ENCODE measurements around the gene DNAH14.
"Not testable (repeated sequence)": the region's sequence is repeated elsewhere in the genome, so short reads cannot be mapped to it uniquely, and the experiment has no call there.

The DNAH14 gene

DNA sequence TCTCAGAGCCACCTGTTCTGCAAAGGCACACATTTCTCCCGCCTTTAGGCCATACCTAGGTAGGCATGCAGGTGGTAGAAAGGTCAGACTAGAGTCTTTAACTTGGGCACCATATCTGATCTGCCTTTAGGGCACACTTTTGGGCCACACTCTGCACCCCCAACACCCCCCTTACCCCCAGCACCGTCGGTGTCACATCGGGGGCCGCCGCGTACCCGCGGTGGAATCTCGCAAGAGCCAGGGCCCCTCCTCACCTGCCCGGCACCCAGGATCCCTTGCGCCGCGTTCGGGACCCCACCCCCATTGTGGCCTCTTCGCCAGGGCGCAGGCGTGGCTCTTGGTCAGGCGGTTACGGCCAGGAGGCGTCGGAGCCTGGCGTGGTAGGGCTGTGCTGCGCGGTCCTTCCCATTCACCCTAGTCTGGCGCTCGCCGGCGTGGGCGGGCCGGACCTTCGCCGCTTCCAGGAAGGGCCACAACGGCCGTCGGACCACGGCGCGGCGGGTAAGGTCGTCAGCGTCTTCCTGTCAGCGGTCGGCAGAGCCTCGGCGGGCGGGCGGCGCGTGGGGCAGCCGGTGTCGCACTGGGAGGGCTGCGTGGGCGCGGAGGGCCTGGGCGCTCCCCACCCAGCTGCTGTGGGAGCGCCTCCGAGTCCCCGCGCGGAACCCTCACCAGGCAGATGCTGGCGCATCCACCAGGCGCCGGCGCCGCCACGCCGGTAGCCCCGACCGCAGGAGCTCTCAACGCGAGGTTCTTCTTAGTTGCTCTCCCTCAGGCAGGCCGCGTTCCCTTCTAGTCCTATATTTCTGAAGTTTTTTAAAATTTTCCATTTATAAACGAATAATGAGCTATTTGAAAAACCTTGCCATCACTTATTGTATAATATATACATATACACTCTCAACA lies at the start of gene DNAH14:
DNAH14 (plus strand) TSS at position 341 of the 903 bp plus-strand sequence. CDS start 23,028 bp downstream, outside the sequence.
- DNase-seq, result peak; percentile 29

DNA sequence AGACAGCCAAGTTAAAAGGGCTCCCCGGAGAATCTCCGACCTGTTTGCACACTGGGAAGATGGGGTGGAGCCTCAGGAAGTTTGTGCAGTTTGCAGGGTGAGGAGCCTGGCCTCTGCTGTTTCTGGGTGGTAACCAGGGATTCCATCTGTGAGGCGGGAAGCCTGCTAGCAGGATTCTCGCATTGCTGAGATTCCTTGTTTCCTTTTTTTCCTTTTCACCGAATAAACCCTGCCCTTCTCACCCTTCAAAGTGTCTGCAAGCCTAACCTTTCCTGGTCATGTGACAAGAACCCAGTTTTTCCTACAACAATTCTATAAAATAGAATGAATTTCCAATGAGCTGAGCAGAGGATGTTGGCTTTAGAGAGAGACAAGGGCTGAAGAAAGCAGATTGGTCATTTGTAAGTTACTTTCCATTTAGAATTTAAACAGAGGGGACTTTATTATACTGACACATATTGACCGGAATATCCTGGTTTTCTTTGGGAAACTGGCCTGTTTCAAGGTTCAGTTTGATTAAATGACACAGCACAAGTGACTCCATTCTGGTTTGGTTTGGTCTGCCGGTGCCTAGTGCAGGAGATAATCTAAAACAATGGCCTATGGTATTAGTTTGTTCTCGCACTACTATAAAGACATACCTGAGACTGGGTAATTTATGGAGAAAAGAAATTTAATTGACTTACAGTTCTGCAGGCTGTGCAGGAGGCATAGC lies 48.7 kb upstream of the DNAH14 start:
- DNase-seq, result no peak

DNA sequence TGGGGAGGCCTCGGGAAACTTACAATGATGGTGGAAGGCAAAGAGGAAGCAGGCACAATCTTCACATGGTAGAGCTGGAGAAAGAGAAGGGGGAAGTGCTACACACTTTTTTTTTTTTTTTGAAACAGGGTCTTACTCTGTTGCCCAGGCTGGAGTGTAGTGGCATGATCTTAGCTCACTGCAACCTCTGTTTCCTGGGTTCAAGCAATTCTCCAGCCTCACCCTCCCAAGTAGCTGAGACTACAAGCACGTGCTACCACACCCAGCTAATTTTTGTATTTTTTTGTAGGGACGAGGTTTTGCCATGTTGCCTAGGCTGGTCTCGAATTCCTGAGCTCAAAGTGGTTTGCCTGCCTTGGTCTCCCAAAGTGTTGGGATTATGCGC lies 48.2 kb upstream of the DNAH14 start:
- not testable (repeated sequence) for DNase-seq

DNA sequence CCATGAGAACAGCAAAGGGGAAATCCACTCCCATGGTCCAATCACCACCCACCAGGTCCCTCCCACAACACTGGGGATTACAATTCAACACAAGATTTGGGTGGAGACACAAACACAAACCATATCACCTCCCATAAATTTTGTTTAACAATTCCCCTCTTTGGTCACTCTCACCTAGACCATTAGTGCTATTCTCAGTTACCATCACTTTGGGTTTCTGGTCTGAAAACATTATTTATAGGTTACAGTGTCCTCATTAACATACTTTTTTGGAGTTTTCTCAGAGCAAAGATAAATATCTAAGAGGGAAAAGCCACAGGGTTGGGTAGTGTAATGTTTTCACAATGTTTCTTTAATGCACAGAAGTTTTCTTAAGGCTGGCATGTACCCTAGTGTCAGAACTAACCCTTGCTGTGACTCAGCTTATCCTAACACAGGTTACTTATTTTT lies 47.7 kb upstream of the DNAH14 start:
- DNase-seq, result no peak

DNA sequence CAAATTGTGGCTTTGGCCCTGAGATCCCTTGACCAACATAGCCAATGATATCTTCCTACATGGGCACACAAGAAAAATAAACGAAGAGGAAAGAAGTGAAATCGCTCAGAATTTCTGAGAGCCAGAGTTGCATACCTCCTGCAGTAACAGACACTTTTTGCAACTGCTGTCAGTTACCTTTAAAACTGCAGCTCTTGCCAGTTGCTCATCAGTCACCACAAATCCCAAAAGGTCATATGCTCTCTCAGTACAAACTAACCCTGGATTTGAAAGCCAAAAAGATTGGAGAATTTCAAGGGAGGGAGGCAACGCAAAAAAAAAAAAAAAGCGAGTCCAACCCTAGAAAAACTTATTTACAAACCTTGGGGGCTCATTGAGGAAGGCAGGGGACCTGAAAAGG lies 47.2 kb upstream of the DNAH14 start:
- DNase-seq, result no peak

DNA sequence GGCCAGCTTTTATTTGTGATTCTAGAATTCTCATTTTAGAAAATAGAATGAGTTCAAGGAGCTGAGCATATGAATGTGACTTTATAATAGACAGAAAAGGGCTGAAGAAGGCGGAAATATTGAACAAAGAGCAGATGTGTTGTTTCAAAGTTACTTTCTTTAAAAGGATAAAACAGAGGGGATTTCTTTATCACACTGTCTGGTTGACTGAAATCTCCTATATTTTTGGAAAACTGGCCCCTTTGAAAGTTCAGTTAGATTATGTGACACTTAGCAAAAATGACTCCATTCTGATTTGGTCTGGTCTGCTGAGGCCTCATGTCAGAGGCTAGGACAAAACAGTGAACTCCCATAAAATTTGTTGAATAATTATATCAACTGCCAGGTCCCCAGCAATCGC lies 46.4 kb upstream of the DNAH14 start:
- no peak for DNase-seq

DNA sequence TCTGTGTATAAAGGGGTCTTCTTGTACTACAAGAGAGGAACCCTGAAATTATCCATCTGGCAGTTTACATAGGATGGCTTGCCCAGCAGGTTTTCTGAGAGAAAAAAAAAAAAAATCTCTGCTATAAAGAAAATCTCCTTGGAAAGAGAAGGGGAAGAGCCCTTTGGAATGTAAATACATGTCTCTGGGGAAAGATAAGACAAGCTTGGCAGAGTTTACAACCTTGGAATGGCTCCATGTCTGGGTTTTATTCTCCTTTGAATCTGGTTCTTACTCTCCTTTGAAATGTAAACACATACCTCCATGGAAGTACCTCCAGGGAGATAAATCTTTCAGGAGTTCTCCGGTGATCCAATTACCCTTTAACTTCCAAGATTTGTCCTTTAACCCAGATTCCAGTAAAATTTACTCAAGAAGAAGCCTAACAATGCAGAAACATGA lies 45.1 kb upstream of the DNAH14 start:
- no peak for DNase-seq

DNA sequence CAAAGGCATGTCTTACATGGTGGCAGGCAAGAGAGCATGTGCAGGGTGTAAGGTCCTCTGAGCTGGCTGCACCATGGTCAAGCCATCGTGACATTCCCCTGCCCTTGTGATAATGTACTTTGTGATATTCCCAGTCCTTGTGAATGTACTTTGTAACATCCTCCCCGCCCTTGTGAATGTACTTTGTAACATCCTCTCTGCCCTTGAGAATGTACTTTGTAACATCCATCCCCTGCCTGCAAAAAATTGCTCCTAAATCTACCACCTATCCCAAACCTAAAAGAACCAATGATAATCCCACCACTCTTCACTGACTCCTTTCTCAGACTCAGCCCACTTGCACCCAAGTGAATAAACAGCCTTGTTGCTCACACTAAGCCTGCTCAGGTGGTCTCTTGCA lies 44.1 kb upstream of the DNAH14 start:
- DNase-seq, result not testable (repeated sequence)

DNA sequence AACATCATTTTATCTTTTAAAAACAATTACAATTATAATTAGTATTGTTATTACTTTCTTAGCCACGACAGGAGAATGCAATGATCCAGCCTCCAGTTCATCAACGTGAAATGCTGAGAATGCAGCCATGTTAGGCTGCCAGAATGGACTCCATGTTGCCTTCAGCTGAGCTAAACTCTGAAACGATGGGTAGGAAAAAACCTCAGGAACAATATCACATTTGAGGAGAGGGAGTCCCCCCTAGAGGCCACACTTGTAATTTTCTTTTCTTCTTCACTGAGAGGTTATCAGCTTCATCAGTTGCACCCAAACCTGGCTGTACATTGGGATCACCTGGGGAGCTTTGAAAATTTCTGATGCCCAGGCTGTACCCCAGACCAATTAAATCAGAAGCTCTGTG lies 34.6 kb upstream of the DNAH14 start:
- no peak for DNase-seq

DNA sequence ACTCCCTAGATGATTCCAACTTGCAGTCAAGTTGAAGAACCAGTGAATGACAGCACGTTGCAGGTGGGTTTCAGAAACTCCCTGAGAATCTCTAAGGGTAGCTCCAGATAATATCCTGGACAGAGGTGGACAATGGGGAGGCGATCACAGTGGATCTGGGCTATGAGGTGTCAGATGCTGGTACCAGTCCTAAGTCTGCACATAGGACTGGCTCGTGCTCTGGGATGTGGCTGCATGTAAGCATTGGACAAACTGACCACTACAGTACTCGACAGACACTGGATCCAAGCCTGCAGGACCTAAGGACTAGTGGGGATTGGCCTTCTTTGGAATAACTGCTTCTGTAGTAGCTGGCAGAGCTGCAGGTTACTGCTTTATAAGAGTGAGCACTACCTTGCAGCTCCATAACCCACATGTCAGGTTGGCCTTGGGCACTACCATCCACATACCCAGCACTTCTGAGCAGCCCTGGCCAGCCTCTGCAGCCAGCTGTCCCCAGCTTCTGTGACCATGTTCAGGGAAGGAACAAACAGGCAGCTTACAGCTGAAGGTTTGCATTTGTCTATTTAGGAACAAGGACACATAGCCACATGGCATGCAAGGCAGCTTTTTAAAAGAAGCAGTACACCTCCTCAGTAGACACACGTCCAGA lies 33.2 kb upstream of the DNAH14 start:
- no peak for DNase-seq

DNA sequence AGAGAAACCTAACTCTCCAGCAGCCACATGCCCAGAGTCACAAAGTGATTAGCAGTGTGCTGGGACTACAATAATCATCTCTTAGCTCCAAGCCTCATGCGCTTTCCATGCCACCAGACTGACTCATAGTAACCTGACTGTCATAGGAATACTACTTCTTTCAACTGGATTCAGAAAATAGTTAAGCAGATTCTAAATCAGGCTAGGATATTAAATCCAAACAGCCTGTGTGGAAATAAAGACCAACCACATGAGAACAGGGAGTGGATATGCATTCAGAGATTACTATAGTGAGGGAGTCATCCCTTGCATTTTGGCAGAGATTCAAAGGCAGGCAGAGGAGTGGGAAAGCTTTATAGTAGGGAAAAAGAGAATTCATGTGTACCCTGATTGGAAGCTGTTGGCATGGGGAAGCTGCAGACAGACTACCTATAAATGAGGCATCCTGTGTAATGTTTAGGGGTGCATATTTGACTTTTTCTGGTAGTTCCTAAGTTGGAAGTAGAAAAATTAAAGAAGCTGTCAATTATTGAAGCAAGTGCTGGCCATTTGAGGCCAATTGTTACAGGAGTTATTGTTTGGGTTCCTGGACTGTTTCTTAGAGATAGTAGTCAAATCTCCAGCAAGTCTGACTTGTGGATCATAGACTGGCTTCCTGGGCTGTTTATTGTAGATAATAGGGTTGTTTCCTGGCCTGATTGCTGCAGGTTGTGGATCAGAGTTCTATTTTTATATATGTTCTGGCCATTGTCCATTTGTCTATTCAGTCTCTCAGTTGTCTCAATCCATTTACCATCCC lies 31.7 kb upstream of the DNAH14 start:
- no peak for DNase-seq

DNA sequence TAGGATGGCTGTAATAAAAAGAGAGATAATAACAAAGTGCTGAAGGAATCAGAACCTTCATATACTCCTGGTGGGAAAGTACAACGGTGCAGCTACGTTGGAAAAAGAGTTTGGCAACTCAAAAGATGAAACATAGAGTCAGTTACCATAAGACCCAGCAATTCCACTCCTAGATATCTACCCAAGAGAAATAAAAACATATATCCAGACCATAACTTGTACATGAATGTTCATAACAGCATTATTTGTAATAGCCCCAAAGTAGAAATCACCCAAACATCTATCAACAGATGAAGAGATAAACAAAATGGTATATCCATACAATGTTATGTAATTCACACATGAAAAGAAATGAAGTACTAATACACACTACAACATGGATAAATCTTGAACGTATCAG lies 30.5 kb upstream of the DNAH14 start:
- no peak for DNase-seq

DNA sequence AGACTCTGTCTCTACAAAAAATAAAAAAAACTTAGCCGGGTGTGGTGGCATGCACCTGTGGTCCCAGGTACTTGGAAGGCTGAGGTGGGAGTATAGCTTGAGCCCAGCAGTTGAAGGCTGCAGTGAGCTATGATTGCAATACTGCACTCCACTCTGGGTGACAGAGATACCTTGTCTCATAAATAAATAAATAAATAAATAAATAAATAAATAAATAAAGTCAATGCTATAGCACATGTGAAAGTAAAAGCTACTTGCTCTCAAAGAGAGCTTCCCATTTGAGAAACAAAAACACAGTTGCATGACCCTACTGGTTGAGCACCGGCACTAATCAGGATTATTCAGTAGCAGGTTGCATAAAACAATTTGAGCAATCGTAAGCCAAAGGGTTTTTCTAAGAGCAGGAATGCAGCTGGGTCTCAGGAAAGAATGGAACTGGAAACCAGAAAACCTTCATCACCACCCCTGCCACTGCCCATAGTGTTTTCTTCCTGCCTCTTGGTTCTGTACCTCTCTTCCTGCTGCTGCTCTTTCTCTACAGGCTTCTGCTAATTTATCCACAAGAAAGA lies 29.3 kb upstream of the DNAH14 start:
- no peak for DNase-seq

DNA sequence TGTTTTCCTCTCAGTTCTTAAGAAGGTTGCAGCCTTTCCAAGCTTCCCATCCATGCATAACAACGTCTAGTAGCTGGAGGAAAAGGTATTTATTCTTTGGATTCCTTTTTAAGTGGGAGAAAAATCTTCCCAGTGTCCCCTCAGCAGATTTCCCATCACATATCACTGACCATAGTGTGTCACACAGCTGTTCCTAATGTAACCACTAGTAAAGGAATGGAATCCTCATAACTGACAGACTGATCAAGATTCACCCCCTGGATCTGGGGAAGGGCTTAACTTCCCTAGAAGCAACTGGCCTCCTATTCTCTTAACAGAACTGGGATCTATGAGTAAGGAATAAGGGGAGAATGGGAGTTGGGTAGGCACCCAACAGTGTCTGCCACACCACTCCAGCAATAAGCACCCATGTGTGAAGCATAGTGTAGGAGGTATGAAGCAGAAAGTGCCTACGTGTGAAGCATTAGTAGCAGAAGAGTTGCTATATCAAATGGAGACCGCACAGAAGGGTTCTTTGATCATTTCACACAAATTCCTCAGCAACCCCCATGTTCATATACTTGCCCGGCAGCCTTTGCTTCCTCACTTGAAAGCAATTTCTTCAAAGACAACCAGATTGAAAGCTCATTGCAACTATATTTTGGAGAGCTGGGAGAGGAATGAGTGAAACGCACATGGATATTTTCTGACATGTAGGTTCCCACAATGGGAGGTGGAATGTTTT lies 28.2 kb upstream of the DNAH14 start:
- DNase-seq, result no peak

DNA sequence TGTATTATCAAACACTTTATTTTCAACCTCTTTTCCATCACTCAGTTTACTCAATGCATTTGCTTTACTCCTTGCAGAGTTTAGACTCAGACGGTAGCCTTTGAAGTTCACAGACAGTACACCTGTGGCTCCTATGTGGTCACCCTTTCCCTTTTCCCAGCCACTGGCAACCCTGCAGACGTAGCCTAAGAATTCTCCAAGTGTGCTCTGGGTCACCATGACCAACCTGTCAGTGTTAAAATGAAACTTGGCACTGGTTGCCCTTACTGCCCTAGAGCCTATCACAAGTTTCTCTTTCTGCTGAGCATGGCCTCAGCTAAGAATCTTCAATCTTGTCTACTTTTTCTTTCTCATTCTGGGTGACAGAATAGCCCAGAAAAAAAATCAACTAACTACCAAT lies 25.5 kb upstream of the DNAH14 start:
- DNase-seq, result no peak

DNA sequence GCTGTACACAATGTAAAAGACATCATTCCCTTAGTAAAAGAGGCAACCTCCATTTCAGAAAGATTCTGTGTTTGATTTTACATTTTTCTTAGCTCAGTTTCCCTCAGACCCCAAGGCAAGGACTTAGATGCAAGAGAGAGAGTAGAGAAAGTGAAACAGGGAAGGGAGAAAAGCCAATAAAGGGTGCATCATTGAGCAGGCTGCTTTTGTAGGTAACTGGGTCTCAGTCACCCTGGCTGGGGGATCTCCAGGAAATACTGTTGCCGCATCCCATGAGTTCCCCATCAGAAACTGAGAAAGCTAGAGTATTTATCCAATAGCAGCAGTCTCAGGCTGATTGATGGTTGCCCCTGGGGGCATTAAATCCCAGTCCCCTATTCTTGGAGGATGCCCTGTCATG lies 23.1 kb upstream of the DNAH14 start:
- no peak for DNase-seq

DNA sequence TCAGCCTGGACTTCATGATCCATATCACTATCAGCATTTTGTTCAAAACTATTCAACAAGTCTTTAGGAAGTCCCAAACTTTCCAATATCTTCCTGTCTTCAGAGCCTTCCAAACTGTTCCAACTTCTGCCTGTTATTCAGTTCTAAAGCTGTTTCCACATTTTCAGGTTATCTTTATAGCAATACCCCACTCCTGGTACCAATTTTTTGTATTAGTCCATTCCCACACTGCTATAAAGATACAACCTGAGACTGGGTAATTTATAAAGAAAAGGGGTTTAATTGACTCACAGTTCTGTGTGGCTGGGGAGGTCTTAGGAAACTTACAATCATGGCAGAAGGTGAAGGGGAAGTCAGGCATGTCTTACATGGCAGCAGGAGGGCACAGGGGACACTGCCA lies 18.3 kb upstream of the DNAH14 start:
- no peak for DNase-seq

DNA sequence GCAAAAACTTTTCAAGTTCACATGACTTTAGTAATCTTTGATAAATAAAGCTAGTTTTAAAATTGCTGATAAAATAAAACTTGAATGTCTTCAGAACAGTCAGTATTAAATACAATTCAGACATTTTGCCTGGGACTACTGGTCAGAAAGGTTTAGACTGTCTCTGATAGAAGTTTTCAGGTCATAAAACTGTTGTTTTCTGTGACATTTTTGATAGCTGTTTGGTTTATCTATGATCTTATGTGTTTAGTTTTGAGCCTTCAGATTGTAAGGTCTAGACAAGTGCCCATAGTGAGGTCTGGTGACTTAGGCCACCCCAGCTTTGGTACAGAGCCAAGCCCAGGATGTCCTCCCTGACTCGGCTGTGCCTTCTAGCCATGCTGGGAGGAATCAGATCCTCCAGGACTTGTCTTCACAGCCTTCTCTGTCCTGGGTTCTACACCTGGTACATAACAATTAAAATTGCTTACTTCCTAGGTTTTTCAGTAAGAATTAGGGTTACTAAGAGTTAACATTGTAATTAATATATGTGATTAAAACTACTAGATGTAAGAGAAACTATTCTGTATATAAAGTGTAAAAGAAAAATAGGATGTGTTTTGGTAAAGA lies 15.1 kb upstream of the DNAH14 start:
- no peak for DNase-seq

DNA sequence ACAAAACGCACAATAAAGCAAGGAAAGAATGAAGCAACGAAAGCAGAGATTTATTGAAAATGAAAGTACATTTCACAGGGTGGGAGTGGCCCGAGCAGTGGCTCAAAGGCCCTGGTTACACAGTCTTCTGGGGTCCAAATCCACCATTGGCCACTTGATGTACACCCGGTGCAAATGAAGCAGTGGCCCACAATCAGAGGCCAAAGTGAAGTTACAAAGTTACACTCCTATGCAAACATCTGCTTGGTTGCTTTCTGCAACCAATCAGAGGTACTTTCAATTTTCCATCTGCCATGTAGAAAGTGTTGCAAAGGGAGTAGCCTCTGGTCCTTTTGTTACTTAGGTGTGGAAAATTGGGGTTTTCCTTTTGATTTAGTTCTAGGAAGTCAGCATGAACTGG lies 10.0 kb upstream of the DNAH14 start:
- DNase-seq, result no peak

DNA sequence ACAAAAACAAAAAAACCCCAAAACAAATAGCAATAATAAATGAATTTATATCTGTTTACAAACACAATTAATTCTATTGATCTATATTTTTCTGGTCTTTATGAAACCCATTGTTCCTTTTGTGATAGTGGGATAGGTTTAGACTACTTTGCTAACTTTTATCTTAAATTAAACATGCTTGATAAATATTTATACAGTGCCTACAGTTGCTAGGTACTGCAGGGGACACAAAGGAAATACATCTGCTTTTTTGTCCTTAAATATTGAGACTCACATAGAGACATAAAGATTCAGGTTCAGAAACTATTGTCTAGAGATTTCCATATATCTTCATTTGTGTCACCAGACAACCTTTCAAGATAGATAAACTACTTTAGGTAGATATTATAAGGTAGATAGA lies 8.5 kb upstream of the DNAH14 start:
- DNase-seq, result no peak

DNA sequence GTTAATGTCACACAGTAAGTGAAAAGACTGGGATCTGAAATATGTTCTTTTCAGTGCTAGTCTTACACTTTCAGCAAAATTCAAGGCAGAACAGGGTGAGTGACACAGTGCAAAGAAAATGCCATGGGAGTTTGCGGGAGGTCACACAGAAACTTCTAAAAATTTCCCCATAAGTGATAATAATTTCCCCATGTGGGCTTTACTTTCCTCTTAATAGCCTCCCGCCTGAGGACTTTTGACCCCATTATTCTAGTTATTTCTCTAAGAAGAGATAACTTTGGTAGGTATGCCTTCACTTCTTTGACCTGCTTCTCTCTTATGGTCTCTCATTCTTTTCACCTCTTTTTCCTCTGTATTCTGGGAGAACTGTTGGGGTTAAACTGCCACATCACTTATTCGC lies 8.1 kb upstream of the DNAH14 start:
- DNase-seq, result no peak
